DND-41 (cell line): ENCODE results near the gene EEA1.
A peak's percentile ranks its signal among the peaks of the same experiment; 100 is the strongest.

Experiments used
- ATAC-seq: fragments of 200-7000 bp; cut with Tn5 transposase; 3 replicates; pipeline ENCODE4 v1.9.1; 2021; ENCODE audit warnings: low read depth; ENCODE audit not compliant: insufficient read depth
- DNase-seq: peaks from one replicate; pipeline ENCODE4 v3.0.0-alpha.2; 2020
- H2AFZ ChIP-seq: 2 replicates; pipeline ENCODE4 v1.6.0; 2012; ENCODE audit warnings: low read depth, low read length
- H3K27ac ChIP-seq: 2 replicates; pipeline ENCODE4 v1.5.1; 2012; ENCODE audit warnings: low read length, inconsistent platforms
- H3K27me3 ChIP-seq: fragments of 200-600 bp; sonication (generic); 2 replicates; pipeline ENCODE4 v1.6.0; 2012; ENCODE audit warnings: low read length, mild to moderate bottlenecking, inconsistent platforms; ENCODE audit not compliant: insufficient read depth, poor library complexity
- H3K36me3 ChIP-seq: 2 replicates; pipeline ENCODE4 v1.5.1; 2012; ENCODE audit warnings: low read length, inconsistent platforms; ENCODE audit not compliant: insufficient read depth
- H3K4me1 ChIP-seq: 2 replicates; pipeline ENCODE4 v1.5.1; 2012; ENCODE audit warnings: mild to moderate bottlenecking, low read length; ENCODE audit not compliant: insufficient read depth
- H3K4me2 ChIP-seq: 2 replicates; pipeline ENCODE4 v1.6.0; 2012; ENCODE audit warnings: mild to moderate bottlenecking, moderate library complexity, low read length, inconsistent platforms; ENCODE audit not compliant: insufficient read depth
- H3K4me3 ChIP-seq, 2 experiments: fragments of 200-600 bp in 1 of 2; shearing (Covaris generic) in 1 of 2; 2 replicates each; pipeline ENCODE4 v1.5.1; 2012 to 2016; ENCODE audit warnings: inconsistent platforms in 2 of 2, low read length in 2 of 2, mild to moderate bottlenecking in 2 of 2, low read depth in 1 of 2, moderate library complexity in 1 of 2
- H3K79me2 ChIP-seq: 2 replicates; pipeline ENCODE4 v1.6.0; 2012; ENCODE audit warnings: low read length, inconsistent platforms; ENCODE audit not compliant: insufficient read depth
- H3K9ac ChIP-seq: 2 replicates; pipeline ENCODE4 v1.6.0; 2012; ENCODE audit warnings: low read depth, mild to moderate bottlenecking, inconsistent platforms, low read length, moderate library complexity
- H3K9me3 ChIP-seq: 2 replicates; pipeline ENCODE4 v1.5.1; 2012; ENCODE audit warnings: low read length, moderate library complexity, mild to moderate bottlenecking, inconsistent platforms; ENCODE audit not compliant: insufficient read depth, severe bottlenecking
- H4K20me1 ChIP-seq: 2 replicates; pipeline ENCODE4 v1.6.0; 2012; ENCODE audit warnings: low read length; ENCODE audit not compliant: insufficient read depth
- CTCF ChIP-seq: IDR thresholded peaks from 2 replicates; pipeline ENCODE4 v1.5.1; 2012; ENCODE audit warnings: borderline replicate concordance, low read length, moderate library complexity, mild to moderate bottlenecking; ENCODE audit not compliant: poor library complexity, severe bottlenecking; ENCODE audit errors: extremely low read depth
- EZH2 ChIP-seq: IDR thresholded peaks from 3 replicates; pipeline ENCODE4 v1.6.1; 2012; ENCODE audit warnings: borderline replicate concordance, low read depth, mild to moderate bottlenecking, moderate library complexity, low read length, inconsistent platforms; ENCODE audit not compliant: severe bottlenecking

Gene EEA1

GRCh38 chr12:92786045-92786444 lies 143.1 kb downstream of the EEA1 start:
- no peak overlapping the region for H3K27ac ChIP-seq
- H3K4me3 ChIP-seq: no peak overlapping the region
- H3K4me2 ChIP-seq: no peak overlapping the region
- no peaks in the 10 kb centered on the region for H3K27me3 ChIP-seq
- H3K36me3 ChIP-seq: peaks cover 38% of the 10 kb centered on the region
- H3K9me3 ChIP-seq: no peaks in the 10 kb centered on the region
- no peak overlapping the region for H2AFZ ChIP-seq
- ATAC-seq (no peak), DNase-seq (no peak)
- no peaks in the 10 kb centered on the region for H4K20me1 ChIP-seq
- H3K9ac ChIP-seq: no peak overlapping the region
- no peaks in the 10 kb centered on the region for H3K79me2 ChIP-seq
- TF ChIP-seq EZH2: no peak
- TF ChIP-seq CTCF: no peak
- no peaks in the 10 kb centered on the region for H3K4me1 ChIP-seq

DNA sequence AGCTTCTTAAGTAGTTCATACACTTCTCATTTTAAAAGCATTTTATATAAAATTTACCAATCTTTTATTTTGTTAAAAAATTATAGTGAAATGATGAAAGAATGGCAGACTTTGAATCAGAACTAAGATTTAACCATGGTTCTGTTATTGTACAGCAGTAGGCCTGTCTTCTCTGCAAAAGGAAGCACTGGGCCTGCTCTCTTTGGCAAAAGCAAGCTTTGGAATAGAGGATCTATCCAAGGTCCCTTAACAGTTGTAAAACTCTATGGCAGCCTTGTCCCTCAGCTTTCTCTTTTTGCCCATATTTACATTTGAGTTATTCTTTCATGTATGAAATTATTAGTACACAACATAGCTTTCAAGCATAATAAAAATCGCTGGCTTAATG lies 143.5 kb downstream of the EEA1 start:
- Histone ChIP-seq H3K9ac (no peak overlapping the region), H3K4me3 (no peak overlapping the region), H3K36me3 (peaks cover 43% of the 10 kb centered on the region), H3K79me2 (no peaks in the 10 kb centered on the region), H3K27me3 (no peaks in the 10 kb centered on the region), H3K4me1 (no peaks in the 10 kb centered on the region), H4K20me1 (no peaks in the 10 kb centered on the region), H3K4me2 (no peak overlapping the region), H2AFZ (no peak overlapping the region), H3K9me3 (no peaks in the 10 kb centered on the region), H3K27ac (no peak overlapping the region)
- DNase-seq (no peak), ATAC-seq (no peak)
- TF ChIP-seq EZH2: no peak
- TF ChIP-seq CTCF: no peak

DNA sequence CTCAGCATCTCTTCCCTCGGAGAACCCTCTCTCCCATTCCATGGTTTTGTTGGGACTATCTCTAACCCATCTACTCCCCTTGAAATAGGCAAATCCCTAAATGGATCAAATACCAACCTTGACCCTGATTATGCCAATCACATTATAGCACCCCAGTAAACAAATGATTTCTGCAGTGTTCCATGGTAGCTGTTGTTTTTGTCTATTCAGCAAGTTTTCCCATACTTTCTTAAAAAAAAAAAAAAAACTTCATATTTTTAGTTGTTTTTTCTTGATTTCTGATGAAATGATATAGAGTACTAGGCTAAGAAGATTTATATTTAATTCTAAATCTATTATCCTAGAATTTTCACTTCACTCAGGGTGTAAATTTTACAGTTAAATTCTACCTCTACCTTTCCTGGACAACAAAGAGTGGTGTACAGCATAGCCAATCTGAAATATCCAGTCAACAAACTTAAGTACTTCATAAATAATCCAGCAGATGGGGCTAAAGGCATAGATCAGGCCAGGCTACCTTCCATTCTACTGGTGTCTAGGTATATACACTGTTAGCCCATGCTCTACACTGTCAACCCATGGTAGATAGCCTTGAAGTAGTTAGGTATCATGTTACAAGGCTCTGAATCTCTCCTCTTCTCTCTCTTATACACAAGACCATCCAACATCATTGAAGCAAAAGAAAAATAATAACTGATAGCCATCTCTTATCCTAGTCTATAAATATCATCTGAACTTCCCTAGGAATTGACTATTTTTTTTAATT lies 144.1 kb downstream of the EEA1 start:
- TF ChIP-seq EZH2 (no peak), CTCF (peak; percentile 75)
- Histone ChIP-seq H3K9me3 (no peaks in the 10 kb centered on the region), H3K9ac (no peak overlapping the region), H3K36me3 (peaks cover 49% of the 10 kb centered on the region), H3K4me3 (no peak overlapping the region), H3K4me2 (no peak overlapping the region), H3K4me1 (no peaks in the 10 kb centered on the region), H2AFZ (no peak overlapping the region), H3K27me3 (no peaks in the 10 kb centered on the region), H3K27ac (no peak overlapping the region), H3K79me2 (no peaks in the 10 kb centered on the region), H4K20me1 (no peaks in the 10 kb centered on the region)
- peak; percentile 98 for ATAC-seq
- DNase-seq: peak; percentile 38
